Activated effector memory CD4-positive, alpha-beta T cell treated with Interleukin-2 at 50 U/mL for 16 hours (primary cell): ENCODE measurements around the gene ROS1.
A peak's percentile ranks its signal among the peaks of the same experiment; 100 is the strongest.
"Not testable (repeated sequence)": the region's sequence is repeated elsewhere in the genome, so short reads cannot be mapped to it uniquely, and the experiment has no call there.

Source experiments
- DNase-seq: peaks from one replicate; pipeline ENCODE4 v3.0.0-alpha.2; 2020

Gene ROS1

GRCh38 chr6:117425431-117426153 is at the start of gene ROS1:
ROS1 (minus strand) TSS chr6:117425942; CDS start chr6:117425656, 286 bp downstream.
- no peak for DNase-seq

- DNase-seq, result no peak
Measured at GRCh38 chr6:117473401-117473800, 47.7 kb upstream of the ROS1 start.

- DNase-seq, result no peak
Measured at GRCh38 chr6:117472667-117473066, 46.9 kb upstream of the ROS1 start.

GRCh38 chr6:117469791-117470190 is 44.0 kb upstream of the ROS1 start:
- no peak for DNase-seq

GRCh38 chr6:117469356-117469755 is 43.6 kb upstream of the ROS1 start:
- DNase-seq, result no peak

GRCh38 chr6:117468527-117468926 is 42.8 kb upstream of the ROS1 start:
- DNase-seq, result not testable (repeated sequence)

GRCh38 chr6:117467876-117468275 is 42.1 kb upstream of the ROS1 start:
- DNase-seq, result no peak

GRCh38 chr6:117465691-117466090 is 39.9 kb upstream of the ROS1 start:
- no peak for DNase-seq

- DNase-seq, result no peak
Measured at GRCh38 chr6:117464700-117465099, 39.0 kb upstream of the ROS1 start.

- DNase-seq, result no peak
Measured at GRCh38 chr6:117463762-117464665, 38.3 kb upstream of the ROS1 start.

GRCh38 chr6:117459204-117459944 is 33.6 kb upstream of the ROS1 start:
- no peak for DNase-seq

GRCh38 chr6:117456998-117457397 is 31.3 kb upstream of the ROS1 start:
- DNase-seq, result no peak

GRCh38 chr6:117456250-117456649 is 30.5 kb upstream of the ROS1 start:
- no peak for DNase-seq

GRCh38 chr6:117451671-117452070 is 25.9 kb upstream of the ROS1 start:
- DNase-seq, result no peak

GRCh38 chr6:117449549-117450439 is 24.1 kb upstream of the ROS1 start:
- DNase-seq, result peak; percentile 17

GRCh38 chr6:117448732-117449485 is 23.2 kb upstream of the ROS1 start:
- no peak for DNase-seq

GRCh38 chr6:117448011-117448410 is 22.3 kb upstream of the ROS1 start:
- DNase-seq, result no peak

GRCh38 chr6:117446861-117447260 is 21.1 kb upstream of the ROS1 start:
- no peak for DNase-seq

- DNase-seq, result no peak
Measured at GRCh38 chr6:117444600-117444999, 18.9 kb upstream of the ROS1 start.

GRCh38 chr6:117442313-117442712 is 16.6 kb upstream of the ROS1 start:
- DNase-seq, result not testable (repeated sequence)

GRCh38 chr6:117441824-117442264 is 16.1 kb upstream of the ROS1 start:
- DNase-seq, result no peak
